ENCODE data around the gene ARL1. TPM values are rescaled to one million over a fixed set of nuclear protein-coding genes. Genes with fewer than 3 reads are reported as not detected.

Gene ARL1
- total and polyA plus RNA-seq, 9 of the 15 experiments (the other 6 are each of a cell fraction or from before 2014, with no cell fraction given), result 53.0 to 127 (median 68.6) TPM

DNA sequence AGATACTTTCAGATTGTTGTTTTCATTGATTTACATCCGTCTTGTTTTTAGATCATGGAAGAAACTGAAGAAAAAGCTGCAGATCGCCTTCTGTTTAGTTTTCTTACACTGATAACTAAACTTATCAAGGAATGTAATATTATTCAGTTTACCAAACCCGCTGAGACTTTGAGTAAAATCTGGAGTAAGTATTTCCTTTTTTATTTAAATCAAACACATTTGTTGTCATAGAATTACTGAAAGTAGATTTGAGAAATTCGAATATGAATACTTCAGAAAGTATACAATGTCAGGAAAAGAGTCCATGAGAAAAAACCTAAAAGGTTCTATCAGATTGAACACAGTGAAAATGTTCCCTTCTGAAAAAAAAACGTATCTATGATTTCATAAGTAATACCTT, 32.0 kb downstream of the ARL1 start (continued):
- no peak for TF ChIP-seq HINFP (tag; conservative IDR thresholded peaks at IDR 0.05; ENCODE audit: low read depth)

GRCh38 chr12:101372431-101372830, 35.1 kb downstream of the ARL1 start:
- intact Hi-C loops (cut with micrococcal nuclease), result no loop called here
- Histone ChIP-seq H4K20me1 (replicated peaks; ENCODE audit: control insufficient read depth, insufficient read depth, low read length) (no peaks in the 10 kb centered on the region), H3K27ac (ENCODE audit: extremely low read depth, low read depth, low read length) (no peak overlapping the region), H3K79me2 (ENCODE audit: control insufficient read depth, insufficient read depth, low read length) (no peaks in the 10 kb centered on the region), H3K4me2 (ENCODE audit: insufficient read depth, low read length) (no peak overlapping the region), H3K9me3 (replicated peaks; ENCODE audit: control insufficient read depth, insufficient read depth, low read depth, low read length) (no peaks in the 10 kb centered on the region), H3K4me3 (no peak overlapping the region), H3K9ac (ENCODE audit: insufficient read depth in 1 of 2, low read depth in 2 of 2, low read length in 2 of 2) (no peak overlapping the region), H3K4me1 (replicated peaks in 1 of 2; ENCODE audit: control insufficient read depth in 2 of 2, insufficient read depth in 2 of 2, low read length in 2 of 2) (no peaks in the 10 kb centered on the region), H3K27me3 (ENCODE audit: control insufficient read depth in 2 of 2, insufficient read depth in 2 of 2, low read length in 2 of 2) (no peaks in the 10 kb centered on the region), H3K36me3 (ENCODE audit: control insufficient read depth, insufficient read depth, low read length) (peaks cover 88% of the 10 kb centered on the region), H3K9me1 (ENCODE audit: control insufficient read depth, insufficient read depth, low read length) (no peaks in the 10 kb centered on the region), H2AFZ (ENCODE audit: low read depth, low read length) (no peak overlapping the region)
- no TSS peak for BruUV-seq (replicated peaks)
- ChIA-PET CTCF (ENCODE audit: low intra/inter-chr PET ratio) (no interaction called here), POLR2A (no interaction called here)
- WGBS (ENCODE audit: insufficient coverage, low coverage, missing lambda C conversion rate), result 94% methylated on average over 1 of the region's 1 CpG
- in situ Hi-C loops (cut with MboI), result no loop called here
- ATAC-seq (no peak), DNase-seq (ENCODE audit: extremely low read depth in 1 of 4, low spot score in 3 of 4) (no peak), FAIRE-seq (no peak)
- TF ChIP-seq, protein P1, sequence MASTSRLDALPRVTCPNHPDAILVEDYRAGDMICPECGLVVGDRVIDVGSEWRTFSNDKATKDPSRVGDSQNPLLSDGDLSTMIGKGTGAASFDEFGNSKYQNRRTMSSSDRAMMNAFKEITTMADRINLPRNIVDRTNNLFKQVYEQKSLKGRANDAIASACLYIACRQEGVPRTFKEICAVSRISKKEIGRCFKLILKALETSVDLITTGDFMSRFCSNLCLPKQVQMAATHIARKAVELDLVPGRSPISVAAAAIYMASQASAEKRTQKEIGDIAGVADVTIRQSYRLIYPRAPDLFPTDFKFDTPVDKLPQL (IDR thresholded peaks at IDR 0.05; ENCODE audit: extremely low read depth, insufficient read length), result no peak
- TF ChIP-seq, protein P2, sequence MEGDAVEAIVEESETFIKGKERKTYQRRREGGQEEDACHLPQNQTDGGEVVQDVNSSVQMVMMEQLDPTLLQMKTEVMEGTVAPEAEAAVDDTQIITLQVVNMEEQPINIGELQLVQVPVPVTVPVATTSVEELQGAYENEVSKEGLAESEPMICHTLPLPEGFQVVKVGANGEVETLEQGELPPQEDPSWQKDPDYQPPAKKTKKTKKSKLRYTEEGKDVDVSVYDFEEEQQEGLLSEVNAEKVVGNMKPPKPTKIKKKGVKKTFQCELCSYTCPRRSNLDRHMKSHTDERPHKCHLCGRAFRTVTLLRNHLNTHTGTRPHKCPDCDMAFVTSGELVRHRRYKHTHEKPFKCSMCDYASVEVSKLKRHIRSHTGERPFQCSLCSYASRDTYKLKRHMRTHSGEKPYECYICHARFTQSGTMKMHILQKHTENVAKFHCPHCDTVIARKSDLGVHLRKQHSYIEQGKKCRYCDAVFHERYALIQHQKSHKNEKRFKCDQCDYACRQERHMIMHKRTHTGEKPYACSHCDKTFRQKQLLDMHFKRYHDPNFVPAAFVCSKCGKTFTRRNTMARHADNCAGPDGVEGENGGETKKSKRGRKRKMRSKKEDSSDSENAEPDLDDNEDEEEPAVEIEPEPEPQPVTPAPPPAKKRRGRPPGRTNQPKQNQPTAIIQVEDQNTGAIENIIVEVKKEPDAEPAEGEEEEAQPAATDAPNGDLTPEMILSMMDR (IDR thresholded peaks at IDR 0.05 in 2 of 3, conservative IDR thresholded peaks at IDR 0.05 in 1 of 3; ENCODE audit: insufficient read depth in 2 of 3, low read depth in 1 of 3, low read length in 3 of 3), result no peak
- no peak for TF ChIP-seq PTTG1 (tag; IDR thresholded peaks at IDR 0.05; ENCODE audit: low read depth)
- no peak for TF ChIP-seq RFX5 (IDR thresholded peaks at IDR 0.05; ENCODE audit: low read depth, low read length)
- no peak for TF ChIP-seq USF2 (CRISPR knock-in tag; IDR thresholded peaks at IDR 0.05)
- no peak for TF ChIP-seq ZSCAN29 (IDR thresholded peaks at IDR 0.05)
- TF ChIP-seq ATF4 (CRISPR knock-in tag; IDR thresholded peaks at IDR 0.05), result no peak
- no peak for TF ChIP-seq RUNX1 (IDR thresholded peaks at IDR 0.05; ENCODE audit: low read depth)
- no peak for TF ChIP-seq NELFE (IDR thresholded peaks at IDR 0.05; ENCODE audit: insufficient read depth, insufficient read length)
- no peak for TF ChIP-seq SETDB1 (IDR thresholded peaks at IDR 0.05; ENCODE audit: low read length)
- TF ChIP-seq ZNF717 (CRISPR knock-in tag; IDR thresholded peaks at IDR 0.05), result no peak
- no peak for TF ChIP-seq MCM5 (IDR thresholded peaks at IDR 0.05; ENCODE audit: low read depth)
- TF ChIP-seq KLF16 (IDR thresholded peaks at IDR 0.05), result no peak
- TF ChIP-seq CBFA2T2 (conservative IDR thresholded peaks at IDR 0.05), result no peak
- TF ChIP-seq CBX8 (IDR thresholded peaks at IDR 0.05; ENCODE audit: borderline replicate concordance, extremely low read depth, low read depth, low read length, poor library complexity, severe bottlenecking), result no peak

All from K562 (cell line).